ENCODE data around the gene LARGE1.

DNA sequence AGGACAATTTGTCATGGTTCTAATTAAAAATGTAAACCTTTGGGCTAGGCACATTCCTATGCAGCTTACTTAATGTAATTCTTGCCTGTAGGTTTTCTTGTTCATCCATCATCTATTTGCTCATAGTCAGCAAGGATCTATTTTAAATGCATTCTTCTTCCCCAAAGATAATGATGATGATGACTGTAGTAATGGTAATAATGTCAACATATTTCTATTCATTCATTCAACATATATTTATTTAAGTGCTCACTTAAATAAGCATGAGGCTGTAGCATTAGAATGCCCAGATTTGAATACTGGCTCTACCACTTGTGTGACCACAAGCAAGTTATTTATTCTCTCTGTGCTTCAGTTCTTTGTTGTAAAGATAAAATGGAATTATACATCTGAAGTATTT, 692.5 kb downstream of the LARGE1 start:
- TF ChIP-seq, protein P1, sequence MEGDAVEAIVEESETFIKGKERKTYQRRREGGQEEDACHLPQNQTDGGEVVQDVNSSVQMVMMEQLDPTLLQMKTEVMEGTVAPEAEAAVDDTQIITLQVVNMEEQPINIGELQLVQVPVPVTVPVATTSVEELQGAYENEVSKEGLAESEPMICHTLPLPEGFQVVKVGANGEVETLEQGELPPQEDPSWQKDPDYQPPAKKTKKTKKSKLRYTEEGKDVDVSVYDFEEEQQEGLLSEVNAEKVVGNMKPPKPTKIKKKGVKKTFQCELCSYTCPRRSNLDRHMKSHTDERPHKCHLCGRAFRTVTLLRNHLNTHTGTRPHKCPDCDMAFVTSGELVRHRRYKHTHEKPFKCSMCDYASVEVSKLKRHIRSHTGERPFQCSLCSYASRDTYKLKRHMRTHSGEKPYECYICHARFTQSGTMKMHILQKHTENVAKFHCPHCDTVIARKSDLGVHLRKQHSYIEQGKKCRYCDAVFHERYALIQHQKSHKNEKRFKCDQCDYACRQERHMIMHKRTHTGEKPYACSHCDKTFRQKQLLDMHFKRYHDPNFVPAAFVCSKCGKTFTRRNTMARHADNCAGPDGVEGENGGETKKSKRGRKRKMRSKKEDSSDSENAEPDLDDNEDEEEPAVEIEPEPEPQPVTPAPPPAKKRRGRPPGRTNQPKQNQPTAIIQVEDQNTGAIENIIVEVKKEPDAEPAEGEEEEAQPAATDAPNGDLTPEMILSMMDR (IDR thresholded peaks at IDR 0.05) = no peak
- no peak for TF ChIP-seq POLR2A (IDR thresholded peaks at IDR 0.05)

All from tibial nerve (tissue), 3 donors.